ENCODE data around the gene DMBT1.

GRCh38 chr10:122577311-122577885 is 16.8 kb downstream of the DMBT1 start:
- TF ChIP-seq CTCF (IDR thresholded peaks at IDR 0.05) (no peak), POLR2A (IDR thresholded peaks at IDR 0.05) (no peak), EP300 (IDR thresholded peaks at IDR 0.05) (no peak)
